GM19328 (cell line): ENCODE measurements around the gene RNF7.
"Not testable (repeated sequence)": the region's sequence is repeated elsewhere in the genome, so short reads cannot be mapped to it uniquely, and the experiment has no call there.

Source experiments
- ATAC-seq: cut with Tn5 transposase; IDR thresholded peaks from one replicate; pipeline ENCODE4 v1.9.1; 2021; ENCODE audit warnings: mild to moderate bottlenecking, moderate library complexity; ENCODE audit not compliant: unreplicated experiment

The RNF7 gene

GRCh38 chr3:141777957-141778813, 40.1 kb downstream of the RNF7 start:
- ATAC-seq = no peak

GRCh38 chr3:141779667-141780066, 41.6 kb downstream of the RNF7 start:
- ATAC-seq = no peak

GRCh38 chr3:141782386-141782932, 44.4 kb downstream of the RNF7 start:
- no peak for ATAC-seq

- ATAC-seq = no peak
These were observed 45.5 kb downstream of the RNF7 start for GRCh38 chr3:141783632-141784031.

DNA sequence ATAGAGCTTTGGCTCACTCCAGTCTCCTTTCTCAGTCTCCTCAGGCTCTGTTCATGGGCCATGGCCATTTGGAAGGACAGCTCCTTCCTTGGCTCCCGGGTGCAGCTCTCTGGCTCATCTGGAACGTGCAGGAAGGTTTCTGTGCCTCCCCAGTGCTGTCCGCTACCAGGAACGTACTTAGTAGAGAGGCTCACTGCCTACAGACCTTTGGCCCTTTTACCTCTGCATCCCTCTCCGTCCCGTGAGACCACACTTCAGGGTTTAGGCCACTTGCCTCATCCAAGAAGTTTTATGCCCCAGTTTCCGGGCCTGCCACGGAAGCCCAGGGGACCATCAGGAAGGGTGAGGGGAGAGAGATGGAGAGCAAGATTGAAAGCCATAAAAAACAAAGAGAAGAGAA, 46.0 kb downstream of the RNF7 start:
- ATAC-seq = no peak

DNA sequence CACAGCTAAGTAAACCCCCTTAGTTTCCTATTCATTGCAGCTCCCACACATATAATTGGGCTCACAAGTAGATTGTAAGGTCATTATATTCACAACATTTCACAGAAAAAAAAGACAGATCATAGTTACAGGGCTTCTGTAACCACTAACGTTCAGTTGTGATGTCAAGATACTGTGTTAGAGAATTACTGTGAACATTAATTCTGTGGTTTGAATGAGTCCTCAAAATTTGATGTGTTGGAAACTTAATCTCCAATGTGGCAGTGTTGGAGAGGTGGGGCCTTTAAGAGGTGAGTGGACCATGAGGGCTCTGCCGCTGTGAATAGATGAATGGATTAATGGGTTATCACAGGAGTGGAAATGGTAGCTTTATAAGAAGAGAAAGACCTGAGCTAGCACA, 46.4 kb downstream of the RNF7 start:
- ATAC-seq = no peak

DNA sequence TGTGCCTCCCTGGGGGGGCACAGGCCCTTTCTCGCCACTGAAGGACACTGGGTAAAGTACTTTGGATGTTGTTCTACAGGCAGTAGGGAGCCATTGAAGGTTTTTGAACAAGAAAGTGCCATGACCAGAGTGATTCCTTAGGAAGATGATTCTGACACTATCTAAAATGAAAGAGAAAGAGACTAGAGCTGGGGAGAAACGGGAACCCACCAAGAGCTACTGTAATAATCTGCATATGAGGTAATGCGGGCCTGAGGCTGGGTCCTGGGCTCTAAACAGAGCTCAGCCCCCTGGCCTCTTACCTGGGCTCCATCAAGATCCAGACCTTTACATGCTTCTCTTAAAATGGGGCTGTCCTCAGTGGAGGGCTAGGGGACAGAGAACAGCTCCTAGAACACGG, 50.1 kb downstream of the RNF7 start:
- ATAC-seq = no peak

DNA sequence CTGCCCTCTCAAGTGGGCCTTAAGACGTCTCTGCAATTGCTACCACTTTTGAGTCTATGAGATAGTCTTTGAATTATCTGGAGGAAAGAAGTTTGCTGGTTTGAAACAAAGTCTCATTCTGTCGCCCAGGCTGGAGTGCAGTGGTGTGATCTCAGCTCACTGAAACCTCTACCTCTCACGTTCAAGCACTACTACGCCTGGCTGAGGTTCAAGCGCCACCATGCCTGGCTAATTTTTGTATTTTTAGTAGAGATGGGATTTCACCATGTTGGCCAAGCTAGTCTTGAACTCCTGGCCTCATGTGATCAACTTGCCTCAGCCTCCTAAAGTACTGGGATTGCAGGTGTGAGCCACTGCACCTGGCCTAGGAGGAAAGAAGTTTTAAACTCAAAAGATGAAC, 50.7 kb downstream of the RNF7 start:
- not testable (repeated sequence) for ATAC-seq

- no peak for ATAC-seq
These were observed 51.2 kb downstream of the RNF7 start for GRCh38 chr3:141789281-141789680.

DNA sequence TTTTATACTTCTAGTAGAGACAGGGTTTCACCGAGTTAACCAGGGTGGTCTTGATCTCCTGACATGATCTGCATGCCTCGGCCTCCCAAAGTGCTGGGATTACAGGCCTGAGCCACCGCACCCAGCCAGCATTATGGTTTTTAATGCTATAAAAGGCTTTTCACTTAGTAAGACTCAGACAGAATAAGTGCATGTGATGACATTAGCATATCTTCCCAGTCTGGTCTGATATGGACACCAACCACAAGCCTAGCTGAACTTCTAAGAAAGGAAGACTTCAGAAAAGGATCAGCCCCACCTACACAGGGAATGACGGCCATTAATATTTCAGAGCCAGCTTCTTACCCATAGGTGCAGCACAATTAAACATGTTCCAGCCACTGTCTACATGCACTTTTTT, 52.1 kb downstream of the RNF7 start:
- no peak for ATAC-seq

- ATAC-seq = no peak
These were observed 54.4 kb downstream of the RNF7 start for GRCh38 chr3:141792495-141792894.

GRCh38 chr3:141793476-141794260, 55.6 kb downstream of the RNF7 start:
- no peak for ATAC-seq

- ATAC-seq = no peak
These were observed 57.2 kb downstream of the RNF7 start for GRCh38 chr3:141795276-141795675.

DNA sequence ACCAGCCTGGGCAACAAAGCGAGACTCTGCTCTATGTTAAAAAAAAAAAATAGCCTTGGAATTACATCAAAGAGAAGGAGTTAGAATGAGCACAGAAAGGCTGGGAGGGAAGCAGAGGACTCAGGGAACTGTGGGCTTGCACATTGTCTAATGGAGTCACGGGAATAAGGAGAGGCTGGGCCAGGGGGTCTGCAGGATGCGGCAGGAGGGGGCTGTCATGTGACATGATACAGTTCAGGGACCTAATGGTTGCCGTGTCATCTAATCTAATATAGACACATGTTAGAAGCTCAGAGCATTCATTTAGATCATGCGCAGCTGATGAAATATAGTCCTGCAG, 57.6 kb downstream of the RNF7 start:
- no peak for ATAC-seq

GRCh38 chr3:141796081-141796888, 58.2 kb downstream of the RNF7 start:
- ATAC-seq = peak; percentile 96
